GM12878 (cell line): ENCODE data around the gene DUSP12. TPM values are rescaled to one million over a fixed set of nuclear protein-coding genes. Genes with fewer than 3 reads are reported as not detected.

ENCODE experiments used
- ATAC-seq: fragments of 200-7000 bp; cut with Tn5 transposase; 3 replicates; pipeline ENCODE4 v1.9.1; 2020; ENCODE audit warnings: mild to moderate bottlenecking, moderate library complexity
- BruUV-seq: library from RNA; stranded (reverse); fragments of 400-500 nt; replicated peaks from 2 replicates; lab custom pipeline; 2021; lab: Mats Ljungman, UMichigan
- CTCF ChIA-PET: fragments of 300-600 bp; sonication (Branson Sonifier 250); formaldehyde crosslinking; extraction: SDS; loops from one replicate; lab custom pipeline; 2021; ENCODE audit warnings: inconsistent platforms; lab: Yijun Ruan, JAX
- POLR2A ChIA-PET: fragments of 350-600 bp; formaldehyde crosslinking; extraction: SDS; loops from one replicate; lab custom pipeline; 2021; ENCODE audit warnings: inconsistent platforms; lab: Charles Lee
- RAD21 ChIA-PET: fragments of 300-600 bp; sonication (Branson Sonifier 250); formaldehyde crosslinking; loops from one replicate; lab custom pipeline; 2023; ENCODE audit warnings: antibody characterized with exemption; ENCODE audit not compliant: unreplicated experiment; lab: Charles Lee
- SMC1A ChIA-PET: fragments of 300-600 bp; sonication (Branson Sonifier 250); formaldehyde crosslinking; loops from one replicate; lab custom pipeline; 2023; ENCODE audit not compliant: unreplicated experiment, uncharacterized antibody; lab: Charles Lee
- DNase-seq: peaks from one replicate; pipeline ENCODE4 v3.0.0-alpha.2; 2011; ENCODE audit warnings: low read depth, low spot score
- FAIRE-seq: peaks from 3 replicates; lab custom pipeline; 2011; peaks lifted over from hg19 to GRCh38; lab: Jason Lieb, UNC
- H2AFZ ChIP-seq: 2 replicates; pipeline ENCODE4 v1.6.0; 2011; ENCODE audit warnings: low read depth, low read length, control low read depth; ENCODE audit not compliant: control insufficient read depth
- H3K27ac ChIP-seq: 2 replicates; pipeline ENCODE4 v1.5.1; 2011; ENCODE audit warnings: control low read depth; ENCODE audit not compliant: control insufficient read depth, insufficient read depth
- H3K27me3 ChIP-seq, 2 experiments: replicated peaks in 1 of 2; 2 replicates each; pipeline versions ENCODE4 v1.6.0 to v1.6.1; 2011; ENCODE audit warnings: low read length in 1 of 2; ENCODE audit not compliant: control insufficient read depth in 2 of 2, insufficient read depth in 2 of 2
- H3K36me3 ChIP-seq, 2 experiments: 2 replicates each; pipeline ENCODE4 v1.5.1; 2011; ENCODE audit warnings: low read length in 1 of 2; ENCODE audit not compliant: control insufficient read depth in 2 of 2, insufficient read depth in 2 of 2
- H3K4me1 ChIP-seq: 2 replicates; pipeline ENCODE4 v1.6.1; 2011; ENCODE audit warnings: mild to moderate bottlenecking, low read length, moderate library complexity, mixed read lengths; ENCODE audit not compliant: control insufficient read depth, insufficient read depth
- H3K4me2 ChIP-seq: 2 replicates; pipeline ENCODE4 v1.6.0; 2011; ENCODE audit warnings: control low read depth; ENCODE audit not compliant: control insufficient read depth, insufficient read depth
- H3K4me3 ChIP-seq: fragments of 200-600 bp; sonication (generic); 2 replicates; pipeline ENCODE4 v1.5.1; 2016
- H3K79me2 ChIP-seq: 2 replicates; pipeline ENCODE4 v1.6.0; 2011; ENCODE audit warnings: low read length; ENCODE audit not compliant: control insufficient read depth, insufficient read depth
- H3K9ac ChIP-seq: 2 replicates; pipeline ENCODE4 v1.8.0; 2011; ENCODE audit warnings: low read length, control low read depth, mixed read lengths; ENCODE audit not compliant: control insufficient read depth, insufficient read depth
- H3K9me3 ChIP-seq: replicated peaks from 3 replicates; pipeline ENCODE4 v1.5.1; 2011; ENCODE audit warnings: mild to moderate bottlenecking, low read length; ENCODE audit not compliant: control insufficient read depth, insufficient read depth
- H4K20me1 ChIP-seq: 2 replicates; pipeline ENCODE4 v1.6.0; 2011; ENCODE audit not compliant: control insufficient read depth, insufficient read depth
- CBFB ChIP-seq: IDR thresholded peaks from 2 replicates; pipeline ENCODE4 v1.6.1; 2016; ENCODE audit warnings: antibody characterized with exemption, low read depth
- FOS ChIP-seq: IDR thresholded peaks from 3 replicates; pipeline ENCODE4 v1.6.1; 2011; ENCODE audit warnings: borderline replicate concordance; ENCODE audit not compliant: insufficient read length; ENCODE audit errors: extremely low read depth
- FOXK2 ChIP-seq: fragments of 450-650 bp; IDR thresholded peaks from 2 replicates; pipeline ENCODE4 v1.6.1; 2017; ENCODE audit warnings: mild to moderate bottlenecking, moderate library complexity
- HCFC1 ChIP-seq: fragments of 150-350 bp; IDR thresholded peaks from 2 replicates; pipeline ENCODE4 v1.6.1; 2014; ENCODE audit warnings: low read length
- PML ChIP-seq: IDR thresholded peaks from 2 replicates; pipeline ENCODE4 v1.6.1; 2012; ENCODE audit warnings: low read length, inconsistent platforms
- WGBS: methylation state at CpG from one replicate; pipeline ENCODE4 v1.1.6; 2016; ENCODE audit warnings: low lambda C conversion rate; ENCODE audit not compliant: insufficient replicate concordance, insufficient coverage; ENCODE audit errors: missing lambda C conversion rate; 5-methylcytosine and 5-hydroxymethylcytosine counted together
- in situ Hi-C: fragments of 300-500 bp; cut with MboI; formaldehyde crosslinking; loops from 9 replicates; pipeline ENCODE4 v1.14.3; 2018; ENCODE audit warnings: mixed read lengths
- intact Hi-C: fragments of 100-400 bp; cut with micrococcal nuclease; formaldehyde crosslinking; loops from one replicate; pipeline ENCODE4 v1.14.2; 2022; ENCODE audit not compliant: unreplicated experiment
- polyA plus RNA-seq, 11 experiments: library from polyadenylated mRNA; depleted of rRNA in 4 of 11; unstranded in 6 of 11; stranded (reverse) in 5 of 11; fragments of >200 nt; fragmentation: Nextera tagmentation in 4 of 11; fragmentation: Illumina TruSeq in 1 of 11; extraction: Ambion mirVana in 4 of 11; extraction: Trizol in 1 of 11; gene quantifications; 1 replicate in 1 of 11; 2 replicates in 10 of 11; pipeline versions ENCODE4 v1.2.1 to v1.2.3, GENCODE V29; 2011 to 2016; ENCODE audit warnings: inconsistent platforms in 2 of 11, missing spikeins in 2 of 11, low read depth in 1 of 11
- total RNA-seq, 4 experiments: library from RNA; depleted of rRNA in 3 of 4; stranded (reverse); fragments of >200 nt in 3 of 4; fragmentation: Illumina TruSeq in 1 of 4; extraction: Trizol in 1 of 4; gene quantifications; 2 replicates each; pipeline versions ENCODE4 v1.2.1 to v1.2.3, GENCODE V29; 2013 to 2021
- TF ChIP-seq, protein P1 (sequence below): fragments of 450-650 bp; formaldehyde crosslinking; IDR thresholded peaks from 2 replicates; pipeline ENCODE4 v1.4.0; 2022; ENCODE audit warnings: mild to moderate bottlenecking, moderate library complexity
- TF ChIP-seq, protein P2 (sequence below): fragments of 450-650 bp; formaldehyde crosslinking; IDR thresholded peaks from 2 replicates; pipeline ENCODE4 v1.5.0; 2022; ENCODE audit warnings: mild to moderate bottlenecking, missing genetic modification characterization
- TF ChIP-seq, protein P3 (sequence below): IDR thresholded peaks from 2 replicates; pipeline ENCODE4 v1.6.1; 2012; ENCODE audit warnings: low read length, inconsistent platforms
- TF ChIP-seq, protein P4 (sequence below): fragments of 150-350 bp; IDR thresholded peaks from 2 replicates; pipeline ENCODE4 v1.6.1; 2014; ENCODE audit warnings: mild to moderate bottlenecking, low read depth, low read length
- TF ChIP-seq, protein P5 (sequence below): IDR thresholded peaks from 2 replicates; pipeline ENCODE4 v1.6.1; 2011; ENCODE audit warnings: low read depth, low read length, improper control_type of control experiment, borderline replicate concordance

The DUSP12 gene
- total and polyA plus RNA-seq, 10 of the 15 experiments (the other 5 are each of a cell fraction or from before 2014, with no cell fraction given) = 7.0 to 51.5 (median 35.4) TPM

DNA sequence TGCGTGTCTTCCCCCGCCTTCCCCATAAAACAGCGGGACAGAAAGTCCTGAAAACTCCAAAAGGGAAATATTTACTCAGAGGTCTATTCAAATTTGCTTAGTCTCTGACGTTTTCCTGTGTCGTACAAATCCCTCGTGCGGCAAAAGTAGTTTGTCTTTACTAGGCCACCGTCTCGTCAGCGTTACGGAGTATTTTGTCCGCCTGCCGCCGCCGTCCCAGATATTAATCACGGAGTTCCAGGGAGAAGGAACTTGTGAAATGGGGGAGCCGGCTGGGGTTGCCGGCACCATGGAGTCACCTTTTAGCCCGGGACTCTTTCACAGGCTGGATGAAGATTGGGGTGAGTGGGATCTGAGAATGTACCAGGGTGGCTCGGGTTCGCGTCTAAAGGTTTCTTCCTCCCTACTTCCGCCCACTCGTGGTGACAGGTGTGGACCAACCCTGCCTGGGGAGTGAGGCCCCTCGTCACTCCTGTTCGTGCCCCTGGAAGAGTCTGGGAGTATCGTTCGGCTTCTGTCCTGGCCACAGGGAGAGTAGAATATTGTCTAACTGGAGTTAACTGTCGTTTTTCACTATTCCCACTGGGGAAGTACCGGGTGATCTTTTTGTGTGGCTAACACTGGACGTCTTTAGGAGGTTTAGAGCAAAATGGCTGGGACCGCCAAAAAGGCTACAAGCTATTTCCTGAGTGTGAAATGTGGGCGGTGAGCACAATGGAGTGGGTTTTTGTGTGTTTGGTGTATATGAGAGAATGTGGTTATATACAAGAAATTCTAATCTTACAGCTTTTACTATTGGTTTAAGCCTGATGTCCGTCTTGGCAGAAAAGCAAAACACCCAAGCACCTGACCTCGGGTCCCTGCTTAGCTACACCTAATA is 16.8 kb downstream of the DUSP12 start, which contains the start of gene ATF6:
Gene ATF6 (plus strand): TSS at position 219 of the 880 bp plus-strand sequence. CDS start 41 bp downstream, at position 260.
- Histone ChIP-seq H3K27me3 (no peaks in the 10 kb centered on the region), H4K20me1 (no peaks in the 10 kb centered on the region), H3K4me2 (peak within 1 kb of the TSS; percentile 94), H2AFZ (peak within 1 kb of the TSS; percentile 63), H3K9me3 (no peaks in the 10 kb centered on the region), H3K4me1 (peaks cover 13% of the 10 kb centered on the region), H3K9ac (peak within 1 kb of the TSS; percentile 96), H3K36me3 (no peaks in the 10 kb centered on the region), H3K79me2 (peaks cover 60% of the 10 kb centered on the region), H3K27ac (peak within 1 kb of the TSS; percentile 93), H3K4me3 (peak within 1 kb of the TSS; percentile 92)
- ChIA-PET RAD21 (interaction anchor here (0.8 to 1.4 kb wide), 2 partner anchors 10 to 17 kb away, joined by 3 to 5 read pairs; partner anchors contain the start of gene DUSP12), CTCF (interaction anchor here (1.2 to 2.1 kb wide), 5 partner anchors 9 to 279 kb away, joined by 3 to 10 read pairs (median 7); partner anchors contain the start of gene DUSP12), POLR2A (interaction anchor here (0.6 to 1.2 kb wide), 2 partner anchors 17 to 79 kb away, joined by 4 to 8 read pairs; partner anchors contain the start of gene DUSP12), SMC1A (interaction anchor here (0.9 to 1.2 kb wide), 2 partner anchors 10 to 278 kb away, joined by 3 to 4 read pairs; no protein-coding TSS in a partner anchor)
- in situ Hi-C loops = no loop called here
- DNase-seq (peak; percentile 72), ATAC-seq (peak; percentile 76), FAIRE-seq (peak; percentile 80)
- BruUV-seq = TSS peak; percentile 75
- WGBS = under 1% methylated on average over 35 of the region's 35 CpGs
- intact Hi-C loops = no loop called here
- TF ChIP-seq PML = peak; percentile 93
- TF ChIP-seq, protein P1, sequence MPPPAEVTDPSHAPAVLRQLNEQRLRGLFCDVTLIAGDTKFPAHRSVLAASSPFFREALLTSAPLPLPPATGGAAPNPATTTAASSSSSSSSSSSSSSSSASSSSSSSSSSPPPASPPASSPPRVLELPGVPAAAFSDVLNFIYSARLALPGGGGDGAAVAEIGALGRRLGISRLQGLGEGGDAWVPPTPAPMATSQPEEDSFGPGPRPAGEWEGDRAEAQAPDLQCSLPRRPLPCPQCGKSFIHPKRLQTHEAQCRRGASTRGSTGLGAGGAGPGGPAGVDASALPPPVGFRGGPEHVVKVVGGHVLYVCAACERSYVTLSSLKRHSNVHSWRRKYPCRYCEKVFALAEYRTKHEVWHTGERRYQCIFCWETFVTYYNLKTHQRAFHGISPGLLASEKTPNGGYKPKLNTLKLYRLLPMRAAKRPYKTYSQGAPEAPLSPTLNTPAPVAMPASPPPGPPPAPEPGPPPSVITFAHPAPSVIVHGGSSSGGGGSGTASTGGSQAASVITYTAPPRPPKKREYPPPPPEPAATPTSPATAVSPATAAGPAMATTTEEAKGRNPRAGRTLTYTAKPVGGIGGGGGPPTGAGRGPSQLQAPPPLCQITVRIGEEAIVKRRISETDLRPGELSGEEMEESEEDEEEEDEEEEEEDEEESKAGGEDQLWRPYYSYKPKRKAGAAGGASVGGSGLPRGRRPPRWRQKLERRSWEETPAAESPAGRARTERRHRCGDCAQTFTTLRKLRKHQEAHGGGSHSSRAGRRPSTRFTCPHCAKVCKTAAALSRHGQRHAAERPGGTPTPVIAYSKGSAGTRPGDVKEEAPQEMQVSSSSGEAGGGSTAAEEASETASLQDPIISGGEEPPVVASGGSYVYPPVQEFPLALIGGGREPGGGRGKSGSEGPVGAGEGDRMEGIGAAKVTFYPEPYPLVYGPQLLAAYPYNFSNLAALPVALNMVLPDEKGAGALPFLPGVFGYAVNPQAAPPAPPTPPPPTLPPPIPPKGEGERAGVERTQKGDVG (CRISPR knock-in tag) = no peak
- peak; percentile 76 for TF ChIP-seq HCFC1
- peak; percentile 98 for TF ChIP-seq CBFB
- TF ChIP-seq, protein P2, sequence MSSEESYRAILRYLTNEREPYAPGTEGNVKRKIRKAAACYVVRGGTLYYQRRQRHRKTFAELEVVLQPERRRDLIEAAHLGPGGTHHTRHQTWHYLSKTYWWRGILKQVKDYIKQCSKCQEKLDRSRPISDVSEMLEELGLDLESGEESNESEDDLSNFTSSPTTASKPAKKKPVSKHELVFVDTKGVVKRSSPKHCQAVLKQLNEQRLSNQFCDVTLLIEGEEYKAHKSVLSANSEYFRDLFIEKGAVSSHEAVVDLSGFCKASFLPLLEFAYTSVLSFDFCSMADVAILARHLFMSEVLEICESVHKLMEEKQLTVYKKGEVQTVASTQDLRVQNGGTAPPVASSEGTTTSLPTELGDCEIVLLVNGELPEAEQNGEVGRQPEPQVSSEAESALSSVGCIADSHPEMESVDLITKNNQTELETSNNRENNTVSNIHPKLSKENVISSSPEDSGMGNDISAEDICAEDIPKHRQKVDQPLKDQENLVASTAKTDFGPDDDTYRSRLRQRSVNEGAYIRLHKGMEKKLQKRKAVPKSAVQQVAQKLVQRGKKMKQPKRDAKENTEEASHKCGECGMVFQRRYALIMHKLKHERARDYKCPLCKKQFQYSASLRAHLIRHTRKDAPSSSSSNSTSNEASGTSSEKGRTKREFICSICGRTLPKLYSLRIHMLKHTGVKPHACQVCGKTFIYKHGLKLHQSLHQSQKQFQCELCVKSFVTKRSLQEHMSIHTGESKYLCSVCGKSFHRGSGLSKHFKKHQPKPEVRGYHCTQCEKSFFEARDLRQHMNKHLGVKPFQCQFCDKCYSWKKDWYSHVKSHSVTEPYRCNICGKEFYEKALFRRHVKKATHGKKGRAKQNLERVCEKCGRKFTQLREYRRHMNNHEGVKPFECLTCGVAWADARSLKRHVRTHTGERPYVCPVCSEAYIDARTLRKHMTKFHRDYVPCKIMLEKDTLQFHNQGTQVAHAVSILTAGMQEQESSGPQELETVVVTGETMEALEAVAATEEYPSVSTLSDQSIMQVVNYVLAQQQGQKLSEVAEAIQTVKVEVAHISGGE (CRISPR knock-in tag) = peak; percentile 71
- no peak for TF ChIP-seq FOS
- TF ChIP-seq, protein P3, sequence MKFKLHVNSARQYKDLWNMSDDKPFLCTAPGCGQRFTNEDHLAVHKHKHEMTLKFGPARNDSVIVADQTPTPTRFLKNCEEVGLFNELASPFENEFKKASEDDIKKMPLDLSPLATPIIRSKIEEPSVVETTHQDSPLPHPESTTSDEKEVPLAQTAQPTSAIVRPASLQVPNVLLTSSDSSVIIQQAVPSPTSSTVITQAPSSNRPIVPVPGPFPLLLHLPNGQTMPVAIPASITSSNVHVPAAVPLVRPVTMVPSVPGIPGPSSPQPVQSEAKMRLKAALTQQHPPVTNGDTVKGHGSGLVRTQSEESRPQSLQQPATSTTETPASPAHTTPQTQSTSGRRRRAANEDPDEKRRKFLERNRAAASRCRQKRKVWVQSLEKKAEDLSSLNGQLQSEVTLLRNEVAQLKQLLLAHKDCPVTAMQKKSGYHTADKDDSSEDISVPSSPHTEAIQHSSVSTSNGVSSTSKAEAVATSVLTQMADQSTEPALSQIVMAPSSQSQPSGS = peak; percentile 62
- TF ChIP-seq FOXK2 = peak; percentile 65; the same call in 1 of the 2 replicates
- TF ChIP-seq, protein P4, sequence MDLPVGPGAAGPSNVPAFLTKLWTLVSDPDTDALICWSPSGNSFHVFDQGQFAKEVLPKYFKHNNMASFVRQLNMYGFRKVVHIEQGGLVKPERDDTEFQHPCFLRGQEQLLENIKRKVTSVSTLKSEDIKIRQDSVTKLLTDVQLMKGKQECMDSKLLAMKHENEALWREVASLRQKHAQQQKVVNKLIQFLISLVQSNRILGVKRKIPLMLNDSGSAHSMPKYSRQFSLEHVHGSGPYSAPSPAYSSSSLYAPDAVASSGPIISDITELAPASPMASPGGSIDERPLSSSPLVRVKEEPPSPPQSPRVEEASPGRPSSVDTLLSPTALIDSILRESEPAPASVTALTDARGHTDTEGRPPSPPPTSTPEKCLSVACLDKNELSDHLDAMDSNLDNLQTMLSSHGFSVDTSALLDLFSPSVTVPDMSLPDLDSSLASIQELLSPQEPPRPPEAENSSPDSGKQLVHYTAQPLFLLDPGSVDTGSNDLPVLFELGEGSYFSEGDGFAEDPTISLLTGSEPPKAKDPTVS = 0 out of 2 replicates have a peak, but pooled peaks have one; percentile 18
- TF ChIP-seq, protein P5, sequence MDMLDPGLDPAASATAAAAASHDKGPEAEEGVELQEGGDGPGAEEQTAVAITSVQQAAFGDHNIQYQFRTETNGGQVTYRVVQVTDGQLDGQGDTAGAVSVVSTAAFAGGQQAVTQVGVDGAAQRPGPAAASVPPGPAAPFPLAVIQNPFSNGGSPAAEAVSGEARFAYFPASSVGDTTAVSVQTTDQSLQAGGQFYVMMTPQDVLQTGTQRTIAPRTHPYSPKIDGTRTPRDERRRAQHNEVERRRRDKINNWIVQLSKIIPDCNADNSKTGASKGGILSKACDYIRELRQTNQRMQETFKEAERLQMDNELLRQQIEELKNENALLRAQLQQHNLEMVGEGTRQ = no peak
